ENCODE data around the gene RESP18.

RESP18 gene

GRCh38 chr2:219332542-219332941 lies at the start of gene RESP18:
TSS of gene RESP18 (minus strand) at chr2:219332744.
- H3K27ac Mint-ChIP-seq, result no peak within 1 kb of the TSS
- no peaks in the 10 kb centered on the region for H3K4me1 Mint-ChIP-seq (ENCODE audit: low read depth)
- DNase-seq (ENCODE audit: low spot score), result no peak
- no peak within 1 kb of the TSS for H3K4me3 Mint-ChIP-seq
- no peaks in the 10 kb centered on the region for H3K36me3 Mint-ChIP-seq (ENCODE audit: low read depth)
- peaks cover 36% of the 10 kb centered on the region for H3K27me3 Mint-ChIP-seq (ENCODE audit: low read depth)
- H3K9me3 Mint-ChIP-seq, result no peaks in the 10 kb centered on the region

GRCh38 chr2:219381448-219381847 lies 48.9 kb upstream of the RESP18 start:
- Mint-ChIP-seq H3K27ac (no peak overlapping the region), H3K27me3 (ENCODE audit: low read depth) (no peaks in the 10 kb centered on the region), H3K9me3 (no peaks in the 10 kb centered on the region), H3K4me1 (ENCODE audit: low read depth) (no peaks in the 10 kb centered on the region), H3K36me3 (ENCODE audit: low read depth) (peaks cover 25% of the 10 kb centered on the region), H3K4me3 (no peak overlapping the region)
- DNase-seq (ENCODE audit: low spot score), result no peak

- H3K4me3 Mint-ChIP-seq, result no peak overlapping the region
- no peaks in the 10 kb centered on the region for H3K9me3 Mint-ChIP-seq
- H3K36me3 Mint-ChIP-seq (ENCODE audit: low read depth), result peaks cover 20% of the 10 kb centered on the region
- H3K27ac Mint-ChIP-seq, result no peak overlapping the region
- H3K4me1 Mint-ChIP-seq (ENCODE audit: low read depth), result no peaks in the 10 kb centered on the region
- no peaks in the 10 kb centered on the region for H3K27me3 Mint-ChIP-seq (ENCODE audit: low read depth)
- no peak for DNase-seq (ENCODE audit: low spot score)
These were observed 48.4 kb upstream of the RESP18 start for GRCh38 chr2:219380926-219381325.

- H3K27ac Mint-ChIP-seq, result no peak overlapping the region
- no peak for DNase-seq (ENCODE audit: low spot score)
- H3K9me3 Mint-ChIP-seq, result no peaks in the 10 kb centered on the region
- H3K4me3 Mint-ChIP-seq, result no peak overlapping the region
- H3K36me3 Mint-ChIP-seq (ENCODE audit: low read depth), result peaks cover 20% of the 10 kb centered on the region
- H3K27me3 Mint-ChIP-seq (ENCODE audit: low read depth), result no peaks in the 10 kb centered on the region
- H3K4me1 Mint-ChIP-seq (ENCODE audit: low read depth), result no peaks in the 10 kb centered on the region
These were observed 45.8 kb upstream of the RESP18 start for GRCh38 chr2:219378163-219378851.

GRCh38 chr2:219369447-219369861 lies 36.9 kb upstream of the RESP18 start:
- Mint-ChIP-seq H3K27ac (no peak overlapping the region), H3K36me3 (ENCODE audit: low read depth) (peaks cover 10% of the 10 kb centered on the region), H3K9me3 (no peaks in the 10 kb centered on the region), H3K4me3 (no peak overlapping the region), H3K4me1 (ENCODE audit: low read depth) (no peaks in the 10 kb centered on the region), H3K27me3 (ENCODE audit: low read depth) (no peaks in the 10 kb centered on the region)
- DNase-seq (ENCODE audit: low spot score), result no peak

- DNase-seq (ENCODE audit: low spot score), result no peak
- peaks cover 3% of the 10 kb centered on the region for H3K36me3 Mint-ChIP-seq (ENCODE audit: low read depth)
- no peak overlapping the region for H3K4me3 Mint-ChIP-seq
- H3K9me3 Mint-ChIP-seq, result no peaks in the 10 kb centered on the region
- H3K27me3 Mint-ChIP-seq (ENCODE audit: low read depth), result no peaks in the 10 kb centered on the region
- H3K4me1 Mint-ChIP-seq (ENCODE audit: low read depth), result no peaks in the 10 kb centered on the region
- H3K27ac Mint-ChIP-seq, result no peak overlapping the region
These were observed 36.2 kb upstream of the RESP18 start for GRCh38 chr2:219368690-219369191.

- Mint-ChIP-seq H3K27me3 (ENCODE audit: low read depth) (peaks cover 22% of the 10 kb centered on the region), H3K4me3 (no peak overlapping the region), H3K36me3 (ENCODE audit: low read depth) (no peaks in the 10 kb centered on the region), H3K4me1 (ENCODE audit: low read depth) (no peaks in the 10 kb centered on the region), H3K27ac (no peak overlapping the region), H3K9me3 (no peaks in the 10 kb centered on the region)
- no peak for DNase-seq (ENCODE audit: low spot score)
These were observed 30.1 kb upstream of the RESP18 start for GRCh38 chr2:219362524-219363164.

GRCh38 chr2:219362072-219362471 lies 29.5 kb upstream of the RESP18 start:
- no peak overlapping the region for H3K4me3 Mint-ChIP-seq
- peaks cover 26% of the 10 kb centered on the region for H3K27me3 Mint-ChIP-seq (ENCODE audit: low read depth)
- no peak overlapping the region for H3K27ac Mint-ChIP-seq
- DNase-seq (ENCODE audit: low spot score), result no peak
- no peaks in the 10 kb centered on the region for H3K9me3 Mint-ChIP-seq
- H3K36me3 Mint-ChIP-seq (ENCODE audit: low read depth), result no peaks in the 10 kb centered on the region
- no peaks in the 10 kb centered on the region for H3K4me1 Mint-ChIP-seq (ENCODE audit: low read depth)

- Mint-ChIP-seq H3K9me3 (no peaks in the 10 kb centered on the region), H3K36me3 (ENCODE audit: low read depth) (no peaks in the 10 kb centered on the region), H3K27ac (no peak overlapping the region), H3K4me3 (no peak overlapping the region), H3K27me3 (ENCODE audit: low read depth) (peaks cover 47% of the 10 kb centered on the region), H3K4me1 (ENCODE audit: low read depth) (no peaks in the 10 kb centered on the region)
- no peak for DNase-seq (ENCODE audit: low spot score)
These were observed 25.9 kb upstream of the RESP18 start for GRCh38 chr2:219358170-219359075.

GRCh38 chr2:219356834-219357233 lies 24.3 kb upstream of the RESP18 start:
- Mint-ChIP-seq H3K27me3 (ENCODE audit: low read depth) (peaks cover 53% of the 10 kb centered on the region), H3K36me3 (ENCODE audit: low read depth) (no peaks in the 10 kb centered on the region), H3K4me1 (ENCODE audit: low read depth) (peaks cover 2% of the 10 kb centered on the region), H3K27ac (no peak overlapping the region), H3K9me3 (no peaks in the 10 kb centered on the region), H3K4me3 (no peak overlapping the region)
- no peak for DNase-seq (ENCODE audit: low spot score)

GRCh38 chr2:219354582-219354981 lies 22.0 kb upstream of the RESP18 start:
- Mint-ChIP-seq H3K4me3 (no peak overlapping the region), H3K4me1 (ENCODE audit: low read depth) (peaks cover 2% of the 10 kb centered on the region), H3K27me3 (ENCODE audit: low read depth) (peaks cover 50% of the 10 kb centered on the region), H3K27ac (no peak overlapping the region), H3K36me3 (ENCODE audit: low read depth) (no peaks in the 10 kb centered on the region), H3K9me3 (no peaks in the 10 kb centered on the region)
- no peak for DNase-seq (ENCODE audit: low spot score)

- H3K9me3 Mint-ChIP-seq, result no peaks in the 10 kb centered on the region
- peaks cover 47% of the 10 kb centered on the region for H3K27me3 Mint-ChIP-seq (ENCODE audit: low read depth)
- no peak overlapping the region for H3K27ac Mint-ChIP-seq
- DNase-seq (ENCODE audit: low spot score), result no peak
- no peaks in the 10 kb centered on the region for H3K36me3 Mint-ChIP-seq (ENCODE audit: low read depth)
- H3K4me3 Mint-ChIP-seq, result no peak overlapping the region
- peaks cover 2% of the 10 kb centered on the region for H3K4me1 Mint-ChIP-seq (ENCODE audit: low read depth)
These were observed 20.6 kb upstream of the RESP18 start for GRCh38 chr2:219353129-219353528.

- H3K27me3 Mint-ChIP-seq (ENCODE audit: low read depth), result peaks cover 42% of the 10 kb centered on the region
- H3K27ac Mint-ChIP-seq, result no peak overlapping the region
- DNase-seq (ENCODE audit: low spot score), result peak; percentile 54
- no peaks in the 10 kb centered on the region for H3K9me3 Mint-ChIP-seq
- H3K36me3 Mint-ChIP-seq (ENCODE audit: low read depth), result no peaks in the 10 kb centered on the region
- H3K4me1 Mint-ChIP-seq (ENCODE audit: low read depth), result peaks cover 2% of the 10 kb centered on the region
- H3K4me3 Mint-ChIP-seq, result no peak overlapping the region
These were observed 20.0 kb upstream of the RESP18 start for GRCh38 chr2:219352448-219353023.
